Forelimb muscle (tissue), 1 donor: Measurements from ENCODE around the gene TRIM58. TPM values are rescaled to one million over a fixed set of nuclear protein-coding genes. Genes with fewer than 3 reads are reported as not detected.

Source experiments
- DNase-seq: peaks from one replicate; pipeline ENCODE4 v3.0.0-alpha.2; 2013; ENCODE audit warnings: low read depth
- polyA plus RNA-seq: library from polyadenylated mRNA; unstranded; fragments of 120-200 nt; gene quantifications from one replicate; pipeline ENCODE4 v1.2.1, GENCODE V29; 2013; ENCODE audit not compliant: insufficient read length

Gene TRIM58
- polyA plus RNA-seq, 1 donor, result 3.1 TPM

DNA sequence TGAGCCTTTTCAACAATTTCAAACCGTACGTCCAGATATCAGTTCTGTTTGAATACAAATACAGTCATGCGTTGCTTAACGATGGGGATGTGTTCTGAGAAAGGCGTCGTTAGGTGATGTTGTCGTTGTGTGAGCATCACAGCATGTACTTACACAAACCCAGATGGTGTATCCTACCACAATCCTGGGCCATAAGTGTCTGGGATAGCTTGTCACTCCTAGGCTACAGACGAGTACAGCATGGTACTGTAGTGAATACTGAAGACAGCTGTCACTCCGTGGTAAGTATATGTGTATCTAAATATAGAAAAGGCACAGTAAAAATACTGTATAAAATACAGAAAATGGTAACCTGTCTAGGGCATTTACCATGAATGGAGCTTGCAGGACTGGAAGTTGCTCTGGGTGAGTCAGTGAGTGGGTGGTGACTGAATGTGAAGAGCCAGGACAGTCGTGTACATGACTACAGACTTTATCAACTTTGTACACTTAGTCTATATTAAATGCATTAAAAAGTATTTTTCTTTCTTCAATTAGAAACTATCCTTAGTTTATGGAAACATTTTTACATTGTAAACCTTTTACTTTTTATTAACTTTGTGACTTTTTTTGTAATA, 27.9 kb downstream of the TRIM58 start:
- DNase-seq, result no peak

DNA sequence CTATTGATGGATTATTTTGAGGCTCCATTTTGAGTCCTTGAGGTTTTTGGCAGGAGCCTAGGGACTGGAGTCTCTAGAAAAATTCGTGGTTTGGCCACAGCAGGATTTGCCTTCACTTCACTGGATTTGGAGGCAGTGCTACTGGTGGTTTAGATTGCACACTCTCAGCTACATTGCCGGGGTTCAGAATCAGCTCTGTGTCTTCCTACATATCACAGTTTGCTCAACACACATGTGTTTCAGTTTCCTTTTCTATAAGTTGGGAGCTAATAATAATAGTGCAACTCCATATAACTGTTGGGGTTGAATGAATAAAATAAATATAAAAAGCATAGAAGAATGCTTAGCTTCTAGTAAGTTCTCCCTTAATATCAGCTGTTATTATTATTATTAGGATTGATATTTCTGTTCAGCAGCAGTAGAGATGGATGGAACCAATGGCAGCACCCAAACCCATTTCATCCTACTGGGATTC, 38.2 kb downstream of the TRIM58 start, which contains the start of gene OR2W3:
Gene OR2W3, plus strand, starts transcription at position 425 of the 475 bp plus-strand sequence. Its CDS starts 0 bp downstream, at position 425.
- DNase-seq, result no peak

DNA sequence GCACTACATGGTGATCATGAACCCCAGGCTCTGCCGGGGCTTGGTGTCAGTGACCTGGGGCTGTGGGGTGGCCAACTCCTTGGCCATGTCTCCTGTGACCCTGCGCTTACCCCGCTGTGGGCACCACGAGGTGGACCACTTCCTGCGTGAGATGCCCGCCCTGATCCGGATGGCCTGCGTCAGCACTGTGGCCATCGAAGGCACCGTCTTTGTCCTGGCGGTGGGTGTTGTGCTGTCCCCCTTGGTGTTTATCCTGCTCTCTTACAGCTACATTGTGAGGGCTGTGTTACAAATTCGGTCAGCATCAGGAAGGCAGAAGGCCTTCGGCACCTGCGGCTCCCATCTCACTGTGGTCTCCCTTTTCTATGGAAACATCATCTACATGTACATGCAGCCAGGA, 39.0 kb downstream of the TRIM58 start:
- no peak for DNase-seq

DNA sequence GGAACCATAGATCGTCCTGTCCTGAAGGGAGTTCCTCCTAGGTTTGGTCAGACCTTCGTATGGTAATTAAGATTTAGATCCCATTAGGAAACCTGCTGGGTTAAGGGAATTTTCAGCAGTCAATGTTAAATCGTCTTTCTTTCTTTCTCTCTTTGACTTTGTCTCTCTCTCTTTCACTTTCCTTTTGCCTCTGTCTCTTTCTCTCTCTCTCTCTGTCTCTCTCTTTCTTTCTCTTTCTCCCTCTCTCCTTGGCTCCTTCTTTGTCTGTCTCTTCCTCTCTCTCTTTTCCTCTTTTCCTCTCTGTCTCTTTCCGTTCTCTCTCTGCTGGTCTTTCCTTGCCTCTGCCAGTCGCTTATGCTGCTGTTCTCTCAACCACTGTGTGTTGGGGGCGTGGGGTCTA, 47.1 kb downstream of the TRIM58 start:
- DNase-seq, result no peak

DNA sequence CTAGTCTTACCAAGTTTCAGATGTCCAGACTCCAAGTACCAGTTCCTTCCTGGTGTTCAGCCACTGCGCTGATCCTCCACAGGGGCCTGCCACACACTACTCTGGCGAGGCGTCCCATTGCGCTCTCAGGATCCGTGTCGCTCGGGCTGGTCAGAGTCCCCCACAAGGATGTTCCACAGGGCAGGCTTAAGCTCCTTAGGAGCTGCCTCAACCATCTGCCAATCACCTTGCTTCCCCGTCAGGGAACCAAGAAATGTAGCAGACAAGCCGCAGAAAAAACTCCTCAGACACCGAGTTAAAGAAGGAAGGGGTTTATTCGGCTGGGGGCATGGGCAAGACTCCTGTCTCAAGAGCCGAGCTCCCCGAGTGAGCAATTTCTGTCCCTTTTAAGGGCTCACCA, 48.2 kb downstream of the TRIM58 start:
- no peak for DNase-seq

DNA sequence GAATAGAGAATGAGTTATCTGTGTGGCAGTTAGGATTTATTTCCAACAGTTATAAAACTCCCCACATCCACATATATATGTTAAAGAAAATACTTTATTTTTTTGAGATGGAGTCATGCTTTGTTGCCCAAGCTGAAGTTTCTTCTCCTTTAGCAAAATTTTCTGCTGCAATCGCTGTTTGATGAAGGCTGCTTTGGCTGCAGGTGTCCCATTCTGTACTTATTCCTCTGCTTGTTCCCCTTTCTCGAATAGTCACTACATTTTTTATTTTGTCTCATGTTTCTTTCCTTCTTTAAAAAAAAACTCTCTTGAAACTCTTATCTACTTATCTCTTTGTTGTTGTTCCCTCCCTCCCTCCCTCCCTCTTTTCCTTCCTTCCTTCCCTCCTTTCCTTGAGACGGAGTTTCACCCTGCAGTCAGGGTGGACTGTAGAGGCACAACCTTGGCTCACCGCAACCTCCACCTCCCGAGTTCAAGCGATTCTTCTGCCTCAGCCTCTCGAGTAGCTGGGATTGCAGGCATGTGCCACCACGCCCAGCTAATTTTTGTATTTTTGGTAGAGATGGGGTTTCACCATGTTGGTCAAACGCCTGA, 49.0 kb downstream of the TRIM58 start:
- DNase-seq, result no peak

DNA sequence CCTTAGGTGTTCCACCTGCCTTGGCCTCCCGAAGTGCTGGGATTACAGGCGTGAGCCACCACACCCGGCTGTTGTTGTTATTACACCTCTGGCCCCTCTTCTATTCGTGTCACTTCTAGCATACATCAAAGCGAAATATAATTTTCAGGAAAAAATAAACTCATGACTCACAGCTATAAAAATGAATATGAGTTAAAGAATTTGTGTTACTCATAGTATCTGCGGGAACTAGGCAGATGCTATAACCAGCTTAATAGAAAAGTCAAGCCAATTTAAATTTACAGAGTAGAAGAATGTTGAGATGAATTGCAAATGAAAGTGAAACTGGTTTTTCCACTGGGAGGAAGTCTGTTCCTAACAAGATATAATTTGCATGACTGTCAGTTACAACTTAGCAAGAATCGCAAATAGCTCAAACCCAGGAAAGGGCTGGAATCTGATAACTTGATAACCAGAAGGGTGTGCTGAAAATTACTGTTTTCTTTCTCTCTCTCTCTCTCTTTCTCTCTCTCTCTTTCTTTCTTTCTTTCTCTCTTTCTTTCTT, 49.6 kb downstream of the TRIM58 start:
- DNase-seq, result no peak

DNA sequence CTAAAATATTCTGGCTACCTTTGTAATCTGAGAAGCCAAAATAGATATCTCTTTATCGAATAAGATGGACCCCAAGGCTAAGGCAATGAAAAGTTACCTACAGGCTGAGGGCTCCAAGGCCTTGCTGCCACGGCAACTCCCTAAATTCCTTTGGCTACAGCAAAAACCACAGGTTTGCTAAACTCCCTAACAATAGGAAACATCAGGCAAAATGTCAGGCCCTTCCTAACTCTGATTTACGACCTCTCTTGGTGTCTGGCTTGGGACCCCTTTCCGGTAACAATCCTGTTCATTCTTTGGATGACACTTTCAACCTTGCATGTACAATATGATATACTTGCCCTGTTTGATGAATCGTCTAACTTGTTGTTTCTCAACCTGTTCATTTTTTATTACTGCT, 51.8 kb downstream of the TRIM58 start:
- no peak for DNase-seq

DNA sequence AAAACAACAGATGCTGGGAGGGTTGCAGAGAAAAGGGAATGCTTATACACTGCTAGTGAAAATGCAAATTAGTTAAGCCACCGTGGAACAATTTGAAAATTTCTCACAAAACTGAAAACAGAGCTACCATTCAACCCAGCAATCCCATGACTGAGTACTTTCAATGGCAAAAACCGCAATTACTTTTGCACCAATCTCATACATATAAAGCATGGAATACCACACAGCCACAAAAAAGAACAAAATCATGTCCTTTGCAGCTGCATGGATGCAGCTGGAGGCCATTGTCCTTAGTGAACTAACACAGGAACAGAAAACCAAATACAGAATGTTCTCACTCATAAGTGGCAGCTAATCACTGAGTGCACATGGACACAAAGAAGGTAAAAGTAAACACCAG, 56.8 kb downstream of the TRIM58 start:
- DNase-seq, result no peak

DNA sequence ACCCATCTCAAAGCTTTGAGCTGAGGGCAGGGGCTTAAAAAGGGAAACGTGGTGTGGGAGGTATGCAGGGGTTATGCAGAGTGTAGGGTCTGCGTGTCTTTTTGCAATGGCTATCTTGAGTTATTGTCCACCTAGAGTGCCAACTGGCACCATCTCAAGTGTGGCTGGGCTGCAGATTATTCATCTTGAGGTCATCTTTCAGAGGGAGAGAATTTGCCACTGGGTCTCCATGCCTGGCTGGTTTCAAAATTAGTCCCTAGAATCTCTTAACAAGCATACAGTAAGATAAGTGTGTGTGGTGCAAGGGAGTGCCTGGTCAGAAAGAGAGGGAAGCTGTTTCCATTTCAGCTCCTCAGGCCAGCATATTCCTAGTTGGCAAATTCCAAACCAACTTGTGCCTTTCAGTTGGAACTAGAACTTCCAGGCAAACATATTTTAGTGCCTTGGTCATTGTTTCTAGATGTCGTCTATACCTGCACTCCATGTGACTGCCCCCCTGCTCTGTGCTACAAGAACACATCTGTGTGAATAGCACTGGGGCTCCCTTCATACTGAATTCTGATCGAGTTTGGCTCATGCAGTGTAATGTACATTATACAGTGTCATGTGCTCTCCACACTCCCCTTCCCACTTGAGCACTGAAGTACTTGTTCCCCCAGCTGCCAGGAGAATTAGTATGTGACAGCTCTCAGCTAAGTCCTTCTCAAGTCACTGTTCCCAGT, 58.1 kb downstream of the TRIM58 start:
- DNase-seq, result no peak

DNA sequence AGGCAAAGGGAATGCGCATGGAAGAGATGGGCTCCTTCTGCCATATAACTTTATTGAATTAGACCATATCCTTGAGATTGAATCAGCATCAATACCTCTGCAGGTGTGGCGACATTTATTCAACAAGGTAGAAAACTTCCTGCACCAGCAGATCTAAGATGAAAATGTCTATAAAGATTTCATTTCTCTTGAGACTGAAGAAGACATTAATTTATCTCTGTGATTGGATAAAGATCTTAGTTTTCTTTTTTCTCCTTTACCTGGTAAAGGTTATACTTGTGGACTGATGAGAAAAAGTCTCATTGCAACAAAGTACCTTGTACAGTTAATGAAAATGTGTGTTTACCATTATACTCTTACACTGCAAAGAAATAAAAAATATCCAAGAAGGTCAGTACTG, 63.0 kb downstream of the TRIM58 start, which contains the start of gene OR2T8:
Gene OR2T8, plus strand, starts transcription at position 301 of the 400 bp plus-strand sequence. CDS start 766 bp downstream, outside the sequence.
- DNase-seq, result no peak

DNA sequence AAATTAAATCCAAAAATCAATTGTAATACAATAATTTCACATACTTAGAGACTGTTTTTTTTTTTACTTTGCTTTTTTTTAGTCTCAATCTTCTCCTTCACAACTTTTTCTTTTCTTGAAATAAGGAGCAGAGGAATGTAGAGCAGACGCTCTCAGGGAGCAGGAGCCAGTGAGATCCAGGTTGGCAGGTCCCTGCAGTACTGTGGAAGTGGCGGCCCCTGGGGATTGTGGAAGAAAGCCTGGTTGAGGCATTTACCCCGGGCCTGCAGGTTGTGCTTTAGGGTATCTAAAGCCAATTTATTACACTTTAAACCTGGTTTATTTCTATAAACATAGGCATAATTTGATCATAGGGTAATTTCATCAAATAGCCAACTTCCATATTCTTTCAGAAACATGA, 67.0 kb downstream of the TRIM58 start:
- DNase-seq, result no peak

DNA sequence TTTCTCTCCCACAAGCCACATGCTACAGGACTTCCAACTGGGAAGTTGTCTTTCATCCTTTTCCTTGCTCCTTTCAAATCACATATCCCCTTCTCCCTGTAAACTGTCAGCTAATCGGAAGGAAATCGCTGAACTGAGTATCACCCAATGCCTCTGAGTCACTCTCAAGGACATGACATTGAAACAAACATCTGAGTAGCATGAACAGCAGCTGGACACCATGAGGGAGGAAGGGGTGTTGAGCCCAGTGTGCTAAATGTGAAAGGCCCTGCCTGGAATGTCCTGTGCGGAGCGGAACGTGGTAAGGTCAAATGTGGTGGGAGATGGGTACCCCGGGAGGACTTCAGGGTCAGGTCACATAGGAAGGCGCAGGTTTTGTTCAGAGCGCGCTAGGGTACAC, 67.9 kb downstream of the TRIM58 start, which contains the start of gene OR2AJ1:
Gene OR2AJ1, plus strand, starts transcription at position 22 of the 400 bp plus-strand sequence. CDS start 8,880 bp downstream, outside the sequence.
- DNase-seq, result no peak

Other genes with a start within 250 kb of the TRIM58 start
- not detected for gene OR13G1, start 177.4 kb upstream of the TRIM58 start, polyA plus RNA-seq
- gene OR6F1, start 140.5 kb upstream of the TRIM58 start, polyA plus RNA-seq, result not detected
- gene OR14K1, start 118.6 kb upstream of the TRIM58 start, polyA plus RNA-seq, result not detected
- not detected for gene OR14A2, start 109.0 kb upstream of the TRIM58 start, polyA plus RNA-seq
- not detected for gene OR1C1, start 96.6 kb upstream of the TRIM58 start, polyA plus RNA-seq
- not detected for gene OR14A16, start 33.1 kb upstream of the TRIM58 start, polyA plus RNA-seq
- not detected for gene OR11L1, start 15.3 kb upstream of the TRIM58 start, polyA plus RNA-seq
- gene OR2W3, start 38.4 kb downstream of the TRIM58 start, polyA plus RNA-seq, result 0.49 TPM
- gene OR2T8, start 63.1 kb downstream of the TRIM58 start, polyA plus RNA-seq, result not detected
- not detected for gene OR2AJ1, start 67.7 kb downstream of the TRIM58 start, polyA plus RNA-seq
- not detected for gene OR2L8, start 91.7 kb downstream of the TRIM58 start, polyA plus RNA-seq
- gene OR2AK2, start 108.0 kb downstream of the TRIM58 start, polyA plus RNA-seq, result not detected
- gene OR2L5, start 156.5 kb downstream of the TRIM58 start, polyA plus RNA-seq, result not detected
- 0.06 TPM for gene OR2L2, start 172.9 kb downstream of the TRIM58 start, polyA plus RNA-seq
- not detected for gene OR2L3, start 189.6 kb downstream of the TRIM58 start, polyA plus RNA-seq
- gene OR2L13, start 238.0 kb downstream of the TRIM58 start, polyA plus RNA-seq, result not detected